Suppressor macrophage treated with lipopolysaccharide for 4 hours (primary cell): ENCODE data around the gene ADSS1.
A peak's percentile ranks its signal among the peaks of the same experiment; 100 is the strongest.

Experiments
- DNase-seq: peaks from one replicate; pipeline ENCODE4 v3.0.0-alpha.2; 2020

ADSS1 gene

DNA sequence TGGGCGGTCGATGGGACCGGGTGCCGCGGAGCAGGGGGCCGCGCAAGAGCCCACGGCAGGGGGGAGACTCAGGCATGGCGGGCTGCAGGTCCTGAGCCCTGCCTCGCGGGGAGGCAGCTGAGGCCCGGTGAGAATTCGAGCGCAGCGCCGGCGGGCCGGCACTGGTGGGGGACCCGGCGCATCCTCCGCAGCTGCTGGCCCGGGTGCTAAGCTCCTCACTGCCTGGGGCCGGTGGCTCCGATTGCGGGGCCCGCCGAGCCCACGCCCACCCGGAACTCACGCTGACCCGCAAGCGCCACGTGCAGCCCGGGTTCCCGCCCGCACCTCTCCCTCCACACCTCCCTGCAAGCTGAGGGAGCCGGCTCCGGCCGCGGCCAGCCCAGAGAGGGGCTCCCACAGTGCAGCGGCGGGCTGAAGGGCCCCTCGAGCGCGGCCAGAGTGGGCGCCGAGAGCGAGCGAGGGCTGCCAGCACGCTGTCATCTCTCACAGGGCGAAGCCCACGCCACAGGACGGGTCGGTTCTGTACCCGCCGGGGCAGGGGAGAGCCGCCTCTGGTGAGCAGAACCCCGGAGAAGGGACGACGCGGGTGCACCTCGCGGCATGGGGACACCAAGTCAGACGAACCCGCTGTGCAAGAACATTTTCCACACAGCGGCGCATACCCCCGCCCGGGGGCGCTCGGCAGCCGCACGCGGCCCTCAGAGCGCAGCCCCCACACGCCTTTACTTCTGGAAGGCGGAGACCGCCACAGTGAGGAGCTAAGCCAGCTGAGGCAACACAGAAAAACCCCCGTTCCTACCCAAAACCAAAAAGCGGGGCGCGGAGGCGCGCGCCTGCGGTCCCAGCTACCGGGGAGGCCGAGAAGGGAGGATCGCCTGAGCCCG, 27.8 kb downstream of the ADSS1 start:
- no peak for DNase-seq

DNA sequence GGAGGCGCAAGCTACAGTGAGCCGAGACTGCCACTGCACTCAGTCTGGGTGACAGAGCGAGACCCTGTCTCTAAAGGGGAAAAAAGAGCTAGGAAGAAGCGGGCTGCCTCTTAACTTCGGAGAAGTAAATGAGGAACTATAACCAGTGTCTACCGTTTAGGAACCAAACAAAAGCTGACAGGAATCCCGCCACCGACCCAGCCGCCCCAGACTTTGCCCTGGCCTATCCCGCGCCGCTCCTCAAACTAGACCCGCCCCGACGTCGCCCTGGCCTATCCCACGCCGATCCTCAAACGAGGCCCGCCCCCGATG, 28.4 kb downstream of the ADSS1 start:
- DNase-seq, result no peak

DNA sequence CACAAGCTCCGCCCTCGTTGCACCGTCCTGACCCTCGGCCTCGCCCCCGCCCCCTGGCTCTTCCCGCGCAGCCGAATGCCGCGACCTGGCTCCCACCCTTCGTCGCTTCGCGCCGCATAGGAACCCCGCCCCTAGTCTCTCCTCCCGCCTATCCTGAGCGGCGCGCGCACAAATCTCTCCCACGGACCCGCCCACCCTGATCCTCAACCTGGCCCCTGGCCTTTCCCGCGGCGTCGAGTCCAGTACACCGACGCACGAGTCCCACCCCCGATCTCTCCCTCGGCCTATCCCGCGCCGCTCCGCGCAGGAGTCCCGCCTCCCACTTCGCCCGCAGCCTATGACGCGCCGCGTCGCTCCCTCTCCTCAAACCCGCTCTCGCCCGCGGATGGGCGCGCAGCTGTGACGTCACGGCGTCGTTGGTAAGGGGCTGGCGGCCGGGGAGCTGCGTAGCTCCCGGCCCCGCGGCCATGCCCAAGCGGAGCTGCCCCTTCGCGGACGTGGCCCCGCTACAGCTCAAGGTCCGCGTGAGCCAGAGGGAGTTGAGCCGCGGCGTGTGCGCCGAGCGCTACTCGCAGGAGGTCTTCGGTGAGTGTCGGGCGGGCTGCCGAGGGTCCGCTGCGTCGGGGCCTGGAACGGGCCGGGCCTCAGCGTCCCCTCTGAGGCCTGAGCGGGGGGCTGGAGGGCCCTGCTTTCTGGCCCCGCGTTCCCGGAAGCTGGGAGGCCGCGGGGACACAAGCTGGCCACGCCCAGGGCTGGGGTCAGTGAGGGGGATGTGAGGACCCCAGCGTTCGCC, 28.9 kb downstream of the ADSS1 start, which contains the start of gene SIVA1:
Gene SIVA1, plus strand, starts transcription at position 413 of the 793 bp plus-strand sequence. Its CDS starts 55 bp downstream, at position 468.
- peak; percentile 100 for DNase-seq

- peak; percentile 14 for DNase-seq
Measured at GRCh38 chr14:104753528-104754212, 29.6 kb downstream of the ADSS1 start.

DNA sequence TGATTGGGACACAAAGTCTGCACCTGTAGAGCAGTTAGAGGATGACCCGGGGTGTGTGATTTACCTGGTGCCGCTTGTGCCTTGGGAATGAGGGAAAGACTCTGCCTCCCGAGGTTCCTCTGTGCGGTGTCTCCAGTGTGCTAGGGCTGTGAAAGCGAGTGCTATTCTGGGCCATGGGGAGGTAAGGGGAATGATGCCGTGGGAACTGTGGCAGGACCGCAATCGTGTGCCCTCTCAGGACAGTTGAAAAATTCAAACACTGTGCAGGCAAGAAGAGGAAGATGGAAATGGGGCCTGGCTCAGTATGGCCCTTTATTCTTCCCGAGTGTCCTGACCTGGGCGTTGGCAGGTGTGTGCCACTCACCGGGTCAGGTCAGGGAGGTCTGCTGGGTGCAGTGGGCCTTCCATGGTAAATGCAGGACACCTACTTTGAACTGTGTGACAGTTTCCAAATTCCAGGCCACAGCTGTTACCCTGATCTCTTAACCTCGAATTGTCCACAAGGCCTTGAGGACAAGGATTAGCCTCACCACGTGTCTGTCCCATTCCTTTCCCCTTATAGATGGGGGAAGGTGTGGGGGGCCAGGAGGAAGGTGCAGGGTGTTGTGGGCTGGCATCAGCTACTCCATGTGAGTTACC, 30.3 kb downstream of the ADSS1 start:
- DNase-seq, result no peak

DNA sequence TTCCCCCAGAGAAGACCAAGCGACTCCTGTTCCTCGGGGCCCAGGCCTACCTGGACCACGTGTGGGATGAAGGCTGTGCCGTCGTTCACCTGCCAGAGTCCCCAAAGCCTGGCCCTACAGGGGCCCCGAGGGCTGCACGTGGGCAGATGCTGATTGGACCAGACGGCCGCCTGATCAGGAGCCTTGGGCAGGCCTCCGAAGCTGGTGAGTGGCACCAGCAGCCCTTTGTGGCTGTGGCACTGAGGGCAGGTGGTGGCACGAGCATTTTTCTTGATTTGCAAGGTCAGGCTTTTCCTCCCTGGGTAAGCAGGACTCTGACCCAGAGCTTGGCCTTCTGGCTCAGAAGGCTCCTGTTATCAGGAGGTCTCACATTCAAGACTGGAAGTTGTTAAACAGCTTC, 31.6 kb downstream of the ADSS1 start:
- DNase-seq, result no peak

GRCh38 chr14:104756477-104757237, 32.6 kb downstream of the ADSS1 start:
- DNase-seq, result no peak

- DNase-seq, result no peak
Measured at GRCh38 chr14:104757238-104757585, 33.2 kb downstream of the ADSS1 start.

- DNase-seq, result no peak
Measured at GRCh38 chr14:104757681-104758392, 33.8 kb downstream of the ADSS1 start.

DNA sequence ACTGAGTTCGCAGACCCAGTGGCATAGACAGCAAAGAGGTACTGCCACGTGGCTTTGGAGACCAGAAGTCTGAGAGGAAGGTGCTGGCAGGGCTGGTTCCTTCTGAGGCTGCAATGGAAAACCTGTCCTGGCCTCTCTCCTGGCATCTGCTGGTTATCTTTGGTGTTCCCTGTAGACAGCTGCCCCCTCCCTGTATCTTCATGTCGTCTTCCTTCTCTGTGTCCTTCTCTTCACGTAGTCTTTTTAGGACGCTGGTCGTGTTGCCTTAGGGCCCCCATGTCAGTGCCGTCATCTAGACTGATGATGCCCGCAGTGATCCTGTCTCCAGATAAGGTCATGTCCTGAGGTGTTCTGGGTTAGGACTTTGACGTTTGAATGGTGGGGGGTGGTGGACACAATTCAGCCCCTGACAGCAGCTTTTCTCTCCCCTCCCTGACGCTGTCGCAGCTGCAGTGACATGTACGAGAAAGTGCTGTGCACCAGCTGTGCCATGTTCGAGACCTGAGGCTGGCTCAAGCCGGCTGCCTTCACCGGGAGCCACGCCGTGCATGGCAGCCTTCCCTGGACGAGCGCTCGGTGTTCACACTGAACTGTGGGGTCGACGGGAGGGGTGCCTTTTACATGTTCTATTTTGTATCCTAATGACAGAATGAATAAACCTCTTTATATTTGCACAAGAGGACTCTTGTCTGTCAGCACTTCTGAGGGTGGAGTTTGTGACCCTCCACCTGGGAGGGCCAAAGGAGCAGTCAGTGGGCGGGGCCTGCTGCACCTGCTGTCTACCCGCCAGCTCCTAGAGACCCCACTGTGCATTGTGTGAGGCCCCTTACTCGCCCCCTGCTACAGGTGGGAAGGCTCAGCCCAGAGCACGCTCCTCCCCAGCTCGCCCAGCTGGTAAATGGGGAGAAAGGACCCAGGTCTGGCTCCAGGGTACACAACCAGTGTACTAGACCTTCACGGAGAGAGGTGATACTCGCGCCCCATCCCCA, 35.2 kb downstream of the ADSS1 start:
- DNase-seq, result no peak

- DNase-seq, result no peak
Measured at GRCh38 chr14:104765517-104765916, 41.5 kb downstream of the ADSS1 start.

DNA sequence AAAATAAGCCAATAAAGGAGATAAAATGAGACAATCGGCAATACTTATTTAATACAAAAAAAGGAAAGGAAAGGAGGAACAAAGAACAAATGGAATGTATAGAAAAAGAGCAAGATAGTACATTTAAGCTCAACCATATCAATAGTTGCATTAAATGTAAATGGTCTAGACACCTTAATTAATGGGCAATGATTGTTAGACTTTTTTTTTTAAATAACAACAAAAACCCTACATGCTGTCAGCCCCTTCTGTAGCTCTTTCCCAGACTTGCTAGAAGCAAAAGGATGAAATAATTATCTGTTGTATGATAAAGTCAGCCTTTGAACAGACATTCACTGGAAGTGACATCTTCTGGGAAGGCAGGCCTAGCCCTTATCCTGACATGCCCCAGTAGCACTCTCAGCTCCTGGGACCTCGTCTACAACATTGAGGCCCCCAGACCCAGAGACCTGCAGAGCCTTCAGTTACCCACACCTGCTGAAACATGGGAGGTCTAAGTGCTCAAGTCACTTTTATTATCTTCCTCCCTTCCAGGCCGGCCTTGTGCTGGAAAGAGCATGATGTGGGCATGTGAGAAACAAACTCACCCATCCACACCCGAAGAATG, 42.3 kb downstream of the ADSS1 start:
- no peak for DNase-seq

GRCh38 chr14:104766863-104767633, 43.0 kb downstream of the ADSS1 start:
- DNase-seq, result no peak

GRCh38 chr14:104767634-104767918, 43.5 kb downstream of the ADSS1 start:
- DNase-seq, result no peak

GRCh38 chr14:104768437-104769323, 44.7 kb downstream of the ADSS1 start:
- DNase-seq, result peak; percentile 89

DNA sequence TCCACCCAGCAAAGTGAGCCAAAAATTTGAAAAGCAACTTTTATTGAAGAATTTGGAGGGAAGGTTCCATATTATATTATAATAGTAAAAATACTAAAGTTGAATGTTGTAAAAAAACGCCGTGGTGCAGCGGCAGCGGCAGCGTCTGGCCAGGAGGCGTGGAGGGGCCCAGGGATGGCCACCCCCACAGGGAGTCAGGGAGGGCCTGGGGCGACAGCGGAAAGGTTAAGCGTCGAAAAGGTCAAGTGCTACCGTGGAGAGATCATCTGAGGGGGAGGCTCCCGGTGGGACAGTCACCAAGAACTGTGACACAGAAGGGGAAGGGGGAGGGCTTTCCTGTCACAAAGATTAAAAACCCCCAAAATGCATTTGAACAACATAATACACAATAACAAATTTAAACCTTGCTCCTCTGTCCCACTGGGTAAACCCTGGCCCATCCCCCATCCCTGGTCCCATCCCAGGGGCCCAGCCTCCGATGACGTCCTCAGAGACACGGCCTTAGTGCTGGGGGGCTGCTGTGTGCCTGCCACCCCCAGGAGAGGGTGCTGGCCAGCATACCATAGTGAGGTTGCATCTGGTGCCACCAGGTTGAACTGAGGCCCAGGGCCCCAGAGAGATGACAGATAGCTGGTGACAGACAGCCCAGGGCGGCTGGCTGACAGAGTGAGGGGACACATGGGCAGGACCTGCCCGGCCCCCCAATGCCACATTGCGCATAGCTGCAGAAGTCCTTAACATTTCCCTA, 45.5 kb downstream of the ADSS1 start:
- no peak for DNase-seq

DNA sequence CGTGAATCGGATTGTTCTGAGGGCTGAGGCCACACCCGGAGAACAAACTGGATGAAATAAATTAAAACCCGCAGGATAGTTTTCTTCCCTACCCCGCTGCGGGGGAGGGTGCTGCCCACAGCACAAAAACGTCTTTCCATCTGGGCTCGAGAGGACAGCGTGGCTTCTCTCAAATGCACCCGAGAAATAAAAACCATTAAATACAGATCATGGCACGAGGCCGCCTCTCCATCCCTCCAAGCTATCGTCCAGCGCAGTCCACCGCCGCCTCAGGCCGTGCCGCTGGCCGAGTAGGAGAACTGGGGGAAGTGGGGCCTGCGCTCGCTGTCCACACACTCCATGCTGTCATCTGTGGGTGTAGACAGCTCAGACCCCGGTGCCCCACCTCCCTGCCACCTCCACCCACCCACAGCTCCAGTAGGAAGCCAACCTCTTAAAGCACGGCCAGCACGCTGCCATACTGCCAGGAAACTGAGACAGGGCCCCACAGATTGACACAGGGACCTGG, 46.1 kb downstream of the ADSS1 start:
- no peak for DNase-seq
